ENCODE results near the gene LETM1. TPM values are rescaled to one million over a fixed set of nuclear protein-coding genes. Genes with fewer than 3 reads are reported as not detected.

The LETM1 gene
- total RNA-seq, 1 experiment from 2014 or later, result 83.2 TPM

DNA sequence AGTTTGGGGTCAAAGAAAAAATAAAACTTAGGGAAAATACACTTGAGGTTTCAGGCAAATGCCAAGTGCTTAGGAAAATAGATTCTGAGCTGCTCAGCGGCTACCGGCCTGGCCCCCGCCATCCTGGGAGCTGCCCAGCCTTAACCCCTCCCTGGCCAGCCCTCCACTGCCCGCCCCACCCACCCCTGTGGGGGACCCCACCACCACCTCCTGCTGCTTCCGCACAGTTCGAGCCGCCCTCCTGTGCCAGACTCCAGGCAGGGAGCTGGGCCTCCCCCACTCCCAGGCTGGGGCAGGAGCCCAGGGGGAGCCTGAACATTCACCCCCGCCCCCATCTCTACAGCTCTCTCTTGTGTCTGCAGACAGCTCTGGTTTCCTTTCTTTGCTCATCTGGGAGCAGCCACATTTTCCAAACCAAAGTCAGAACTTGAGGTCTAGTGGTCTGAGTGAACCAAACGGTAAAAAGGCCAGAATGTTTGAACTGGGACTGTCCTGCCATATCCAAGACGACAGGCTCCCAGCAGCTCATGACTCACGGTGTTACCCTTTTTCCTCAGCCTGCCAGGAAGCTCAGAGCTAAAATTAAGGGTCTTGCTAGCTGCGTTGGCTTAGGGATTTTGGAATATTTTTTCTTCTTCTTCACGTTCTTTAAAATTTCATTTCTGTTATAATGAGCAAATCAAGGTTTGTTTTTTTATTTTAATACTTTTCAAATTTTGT lies 67.5 kb downstream of the LETM1 start:
- in situ Hi-C loops (cut with HindIII; ENCODE audit: low sequenced_read_pairs), result no loop called here
- no peak for DNase-seq (ENCODE audit: low spot score)

GRCh38 chr4:1787411-1788077 lies 68.4 kb downstream of the LETM1 start:
- no peak for DNase-seq (ENCODE audit: low spot score)
- in situ Hi-C loops (cut with HindIII; ENCODE audit: low sequenced_read_pairs), result no loop called here

- no peak for DNase-seq (ENCODE audit: low spot score)
- in situ Hi-C loops (cut with HindIII; ENCODE audit: low sequenced_read_pairs), result no loop called here
Observed at GRCh38 chr4:1786544-1787362, 69.2 kb downstream of the LETM1 start.

DNA sequence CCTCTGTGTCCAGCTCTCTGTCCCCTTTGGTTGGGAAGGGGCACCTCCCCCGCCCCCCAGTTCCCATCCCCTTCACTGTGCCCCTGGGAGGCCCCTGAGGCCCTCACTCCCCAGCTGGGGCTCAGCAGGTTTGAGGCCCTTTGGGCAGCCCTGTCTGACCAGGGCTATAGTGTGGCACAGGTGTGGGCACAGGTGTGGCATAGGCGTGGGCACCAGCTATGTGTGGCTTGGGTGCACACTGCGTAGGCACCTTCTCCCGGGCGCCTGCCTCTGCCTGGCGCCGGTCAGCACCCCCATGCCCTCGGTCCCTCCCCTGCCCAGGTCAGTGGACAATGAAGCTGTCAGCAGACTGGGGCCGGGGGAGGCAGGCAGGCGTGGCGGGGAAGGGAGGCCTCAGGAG lies 70.4 kb downstream of the LETM1 start:
- in situ Hi-C loops (cut with HindIII; ENCODE audit: low sequenced_read_pairs), result no loop called here
- no peak for DNase-seq (ENCODE audit: low spot score)

DNA sequence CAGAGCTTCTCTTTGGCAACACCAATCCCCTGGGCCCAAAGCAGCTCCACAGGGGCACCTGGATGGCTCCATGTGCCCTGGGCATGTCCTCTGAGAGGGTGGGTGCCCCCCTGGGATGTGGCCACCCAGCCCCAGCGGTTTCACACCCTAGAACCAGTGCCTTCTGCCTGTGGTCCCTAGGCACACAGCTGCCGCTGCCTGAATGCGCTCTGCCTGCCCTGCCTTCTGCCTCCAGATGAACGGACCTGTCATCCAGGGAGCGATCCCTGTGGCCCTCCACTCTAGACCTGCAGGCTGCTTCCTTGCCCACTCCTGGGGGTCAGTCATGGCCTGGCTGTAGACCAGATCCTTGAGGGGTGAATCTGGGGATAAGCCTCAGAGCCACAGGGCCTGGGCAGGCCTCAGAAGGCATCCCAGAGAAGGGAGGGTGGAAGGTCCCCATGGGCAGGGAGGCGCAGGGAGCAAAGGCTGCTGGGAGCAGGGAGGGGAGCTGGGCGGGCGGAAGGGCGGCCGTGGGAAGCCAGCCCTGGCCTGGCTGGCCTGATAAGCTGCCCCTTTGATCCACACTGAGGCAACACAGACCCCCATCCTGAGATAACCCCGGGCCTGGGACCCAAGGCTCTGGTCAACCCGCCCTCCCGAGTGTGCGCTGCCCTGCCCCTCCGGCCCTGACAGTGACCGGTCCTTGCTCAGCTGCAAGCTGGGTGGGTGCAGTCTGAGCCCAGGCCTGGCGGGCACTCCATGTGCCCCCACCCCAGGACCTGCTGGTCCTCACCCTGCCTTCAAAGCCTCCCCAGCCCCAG lies 71.0 kb downstream of the LETM1 start:
- peak; percentile 51 for DNase-seq (ENCODE audit: low spot score)
- in situ Hi-C loops (cut with HindIII; ENCODE audit: low sequenced_read_pairs), result no loop called here

GRCh38 chr4:1784395-1784788 lies 71.6 kb downstream of the LETM1 start:
- DNase-seq (ENCODE audit: low spot score), result peak; percentile 86
- in situ Hi-C loops (cut with HindIII; ENCODE audit: low sequenced_read_pairs), result no loop called here

GRCh38 chr4:1783970-1784369 lies 72.0 kb downstream of the LETM1 start:
- DNase-seq (ENCODE audit: low spot score), result no peak
- in situ Hi-C loops (cut with HindIII; ENCODE audit: low sequenced_read_pairs), result no loop called here

GRCh38 chr4:1783015-1783414 lies 72.9 kb downstream of the LETM1 start:
- no peak for DNase-seq (ENCODE audit: low spot score)
- in situ Hi-C loops (cut with HindIII; ENCODE audit: low sequenced_read_pairs), result no loop called here

DNA sequence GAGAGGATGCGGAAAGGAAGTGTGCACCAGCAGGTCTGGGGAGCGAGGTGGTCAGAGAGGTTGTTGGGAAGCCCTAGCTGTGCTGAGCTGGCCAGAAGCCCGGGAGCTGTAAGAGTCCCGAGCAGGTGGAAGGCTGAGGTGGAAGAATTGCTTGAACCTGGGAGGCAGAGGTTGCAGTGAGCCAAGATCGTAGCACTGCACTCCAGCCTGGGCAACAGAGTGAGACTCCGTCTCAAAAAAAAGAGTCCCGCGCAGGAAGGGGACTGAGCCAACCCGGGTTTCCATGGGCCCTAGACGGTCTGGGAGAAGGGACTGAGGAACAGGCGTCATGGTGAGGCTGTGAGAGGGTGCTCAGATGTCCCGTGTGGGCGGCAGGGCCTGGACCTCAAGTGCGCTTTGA lies 75.5 kb downstream of the LETM1 start:
- no peak for DNase-seq (ENCODE audit: low spot score)
- in situ Hi-C loops (cut with HindIII; ENCODE audit: low sequenced_read_pairs), result no loop called here

DNA sequence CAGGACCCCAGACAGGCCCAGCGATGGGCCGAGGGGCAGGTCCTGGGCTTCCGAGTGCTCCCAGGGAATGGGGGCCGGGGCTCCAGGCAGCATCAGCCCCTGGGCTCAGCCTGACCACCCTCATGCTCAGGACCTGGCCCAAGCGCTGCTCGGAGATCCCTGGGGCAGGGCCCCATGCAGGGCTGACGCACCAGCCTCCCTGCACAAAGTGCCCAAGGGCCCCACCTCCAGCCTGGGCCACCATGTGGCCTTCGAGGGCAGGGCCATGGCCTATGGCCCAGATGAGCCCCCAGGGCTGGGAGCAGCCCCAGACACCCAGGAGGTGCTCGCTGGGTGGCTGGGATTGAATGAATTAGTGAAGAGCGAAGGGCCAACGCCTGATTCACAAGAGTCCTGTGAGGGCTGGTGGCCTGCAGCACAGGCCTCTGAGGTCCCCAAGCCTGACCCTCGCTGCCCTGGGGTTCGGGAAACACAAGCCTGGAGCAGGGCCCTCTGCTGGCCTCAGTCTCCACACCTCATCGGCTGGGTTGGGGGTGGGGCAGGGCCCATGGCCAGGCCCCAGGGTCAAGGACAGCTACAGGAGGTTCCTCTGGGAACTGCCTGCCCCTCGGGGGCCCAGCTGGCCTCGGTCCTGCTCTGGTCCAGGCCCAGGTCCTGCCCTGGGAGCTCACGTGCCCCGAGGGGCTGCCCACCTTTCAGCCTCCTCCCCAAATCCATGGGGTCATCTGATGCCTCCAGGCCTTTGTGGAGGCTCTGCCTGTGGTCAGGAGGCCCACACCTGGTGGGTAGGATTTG lies 76.2 kb downstream of the LETM1 start:
- DNase-seq (ENCODE audit: low spot score), result no peak
- in situ Hi-C loops (cut with HindIII; ENCODE audit: low sequenced_read_pairs), result no loop called here

- in situ Hi-C loops (cut with HindIII; ENCODE audit: low sequenced_read_pairs), result no loop called here
- no peak for DNase-seq (ENCODE audit: low spot score)
Observed at GRCh38 chr4:1778642-1779392, 77.1 kb downstream of the LETM1 start.

DNA sequence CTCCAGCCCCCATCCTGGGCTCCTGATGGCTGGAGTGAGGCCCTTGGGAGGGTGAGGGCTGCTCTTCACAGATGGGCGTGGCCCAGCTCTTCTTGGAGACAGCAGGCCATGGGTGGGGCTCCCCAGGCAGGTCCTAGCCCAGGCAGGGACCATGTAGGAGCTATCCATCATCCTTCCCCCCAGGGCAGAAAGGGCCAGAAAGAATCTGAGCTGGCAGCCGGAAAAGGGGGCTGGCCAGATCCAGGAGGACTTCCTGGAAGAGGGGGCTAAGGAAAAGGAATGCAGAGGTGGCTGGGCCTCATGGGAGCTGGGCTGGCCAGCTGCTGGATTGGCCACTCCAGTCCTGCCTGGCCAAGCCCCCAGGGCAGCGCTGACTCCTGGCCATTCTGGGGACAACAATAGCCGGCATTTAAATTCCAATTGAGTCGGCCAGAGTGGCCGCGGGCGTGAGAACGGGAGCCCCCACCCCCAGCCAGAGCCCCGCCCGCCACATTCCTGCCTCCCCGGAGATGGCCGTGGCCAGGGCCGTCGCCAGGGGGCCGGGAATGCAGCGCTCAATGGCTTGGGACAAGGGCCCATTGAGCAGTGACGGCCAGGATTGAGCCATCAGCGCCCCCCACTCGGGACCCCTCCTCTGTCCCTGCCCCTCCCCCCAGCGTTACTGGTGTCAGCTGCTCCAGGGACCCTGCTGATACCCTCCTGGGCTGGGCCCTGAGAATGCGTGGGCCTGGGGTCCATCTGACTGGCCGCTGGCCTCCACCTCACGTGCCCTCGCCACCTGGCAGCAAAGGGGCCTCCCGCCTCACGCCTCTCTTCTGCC lies 77.9 kb downstream of the LETM1 start:
- DNase-seq (ENCODE audit: low spot score), result no peak
- in situ Hi-C loops (cut with HindIII; ENCODE audit: low sequenced_read_pairs), result no loop called here

- in situ Hi-C loops (cut with HindIII; ENCODE audit: low sequenced_read_pairs), result no loop called here
Observed at GRCh38 chr4:1776521-1777161, 79.3 kb downstream of the LETM1 start.

DNA sequence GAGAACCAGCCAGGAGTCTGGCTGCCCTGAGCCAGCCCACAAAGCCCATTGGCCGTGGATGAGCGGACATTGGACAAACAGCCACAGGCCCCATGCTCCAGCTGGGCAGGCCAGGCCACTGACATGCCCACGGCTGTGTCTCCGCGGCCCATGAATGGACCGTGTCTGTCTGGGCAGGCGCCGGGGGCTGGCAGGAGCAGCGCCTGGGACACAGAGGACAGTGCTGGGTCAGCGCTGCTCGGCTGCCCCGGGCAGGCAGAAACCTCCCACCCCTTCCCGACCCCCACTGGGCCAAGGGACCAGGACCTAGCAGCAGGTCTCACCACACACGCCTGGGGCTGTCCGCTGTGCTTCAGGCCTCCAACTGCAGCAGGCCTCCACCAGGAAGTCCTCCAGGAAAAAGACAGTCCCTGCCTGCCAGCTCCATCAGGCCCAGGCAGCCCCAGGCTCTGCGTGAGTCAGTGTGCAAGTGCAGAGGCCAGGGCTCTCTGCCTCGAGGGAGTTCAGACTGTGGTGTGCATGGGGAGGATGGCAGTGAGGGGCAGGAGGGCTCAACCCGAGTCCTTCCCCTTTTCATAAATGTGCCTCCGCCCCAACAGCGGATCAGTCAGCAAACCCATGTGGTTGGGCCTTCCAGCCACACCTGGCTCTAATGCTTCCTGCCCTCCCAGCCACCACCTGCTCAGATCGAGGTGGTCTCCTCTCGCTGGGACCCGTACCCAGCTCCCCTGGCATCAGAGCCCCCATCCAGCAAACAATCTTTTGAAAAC lies 80.0 kb downstream of the LETM1 start:
- in situ Hi-C loops (cut with HindIII; ENCODE audit: low sequenced_read_pairs), result no loop called here
- no peak for DNase-seq (ENCODE audit: low spot score)

More at GRCh38 chr4:1776521-1777161, 79.3 kb downstream of the LETM1 start:
- DNase-seq (ENCODE audit: low spot score), result no peak

- in situ Hi-C loops (cut with HindIII; ENCODE audit: low sequenced_read_pairs), result no loop called here
- no peak for DNase-seq (ENCODE audit: low spot score)
Observed at GRCh38 chr4:1773754-1774153, 82.2 kb downstream of the LETM1 start.

Data from G401 (cell line).